Left renal pelvis (tissue), 4 donors: Measurements from ENCODE around the gene BAIAP3. TPM values are rescaled to one million over a fixed set of nuclear protein-coding genes. Genes with fewer than 3 reads are reported as not detected.

Experiments
- DNase-seq, 4 donors: peaks; one replicate each; pipeline ENCODE4 v3.0.0-alpha.2; 2013; ENCODE audit warnings: low read depth in 4 of 4, low spot score in 3 of 4
- polyA plus RNA-seq, 4 donors: library from polyadenylated mRNA; unstranded; fragments of 120-200 nt; gene quantifications; one replicate each; pipeline ENCODE4 v1.2.1, GENCODE V29; 2013; ENCODE audit not compliant: insufficient read length in 4 of 4

BAIAP3 gene
- polyA plus RNA-seq, 4 donors = 0.91 to 8.0 (median 4.6) TPM

- DNase-seq = no peak
These were observed 35.0 kb upstream of the BAIAP3 start for GRCh38 chr16:1298406-1298805.

- no peak for DNase-seq
These were observed 34.2 kb upstream of the BAIAP3 start for GRCh38 chr16:1299012-1299867.

DNA sequence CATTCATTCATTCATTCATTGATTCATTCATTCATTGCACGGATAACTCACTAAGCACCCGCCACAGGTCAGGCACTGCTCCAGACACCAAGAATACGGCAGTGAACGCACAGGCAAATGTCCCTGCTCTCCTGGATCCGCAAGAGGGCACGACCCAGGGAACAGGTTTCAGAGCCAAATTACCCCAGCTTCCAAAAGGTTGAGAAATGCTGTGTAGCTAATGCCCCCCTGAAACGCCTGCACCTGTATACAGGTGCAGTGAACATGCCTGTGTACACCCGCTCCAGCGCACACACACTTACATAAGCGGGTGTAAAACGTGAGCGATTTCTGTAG, 33.6 kb upstream of the BAIAP3 start:
- DNase-seq = no peak

- no peak for DNase-seq
These were observed 32.6 kb upstream of the BAIAP3 start for GRCh38 chr16:1300664-1301476.

- DNase-seq = no peak
These were observed 31.9 kb upstream of the BAIAP3 start for GRCh38 chr16:1301562-1301961.

- DNase-seq = no peak
These were observed 27.6 kb upstream of the BAIAP3 start for GRCh38 chr16:1305823-1306222.

- DNase-seq = no peak
These were observed 27.1 kb upstream of the BAIAP3 start for GRCh38 chr16:1306334-1306733.

- DNase-seq = no peak
These were observed 25.1 kb upstream of the BAIAP3 start for GRCh38 chr16:1308036-1308976.

- DNase-seq = peak; percentile 99
These were observed 24.2 kb upstream of the BAIAP3 start, which contains the start of gene UBE2I for GRCh38 chr16:1308977-1309885. Gene UBE2I (plus strand): TSS chr16:1309636. CDS start chr16:1314031, 4,395 bp downstream.

DNA sequence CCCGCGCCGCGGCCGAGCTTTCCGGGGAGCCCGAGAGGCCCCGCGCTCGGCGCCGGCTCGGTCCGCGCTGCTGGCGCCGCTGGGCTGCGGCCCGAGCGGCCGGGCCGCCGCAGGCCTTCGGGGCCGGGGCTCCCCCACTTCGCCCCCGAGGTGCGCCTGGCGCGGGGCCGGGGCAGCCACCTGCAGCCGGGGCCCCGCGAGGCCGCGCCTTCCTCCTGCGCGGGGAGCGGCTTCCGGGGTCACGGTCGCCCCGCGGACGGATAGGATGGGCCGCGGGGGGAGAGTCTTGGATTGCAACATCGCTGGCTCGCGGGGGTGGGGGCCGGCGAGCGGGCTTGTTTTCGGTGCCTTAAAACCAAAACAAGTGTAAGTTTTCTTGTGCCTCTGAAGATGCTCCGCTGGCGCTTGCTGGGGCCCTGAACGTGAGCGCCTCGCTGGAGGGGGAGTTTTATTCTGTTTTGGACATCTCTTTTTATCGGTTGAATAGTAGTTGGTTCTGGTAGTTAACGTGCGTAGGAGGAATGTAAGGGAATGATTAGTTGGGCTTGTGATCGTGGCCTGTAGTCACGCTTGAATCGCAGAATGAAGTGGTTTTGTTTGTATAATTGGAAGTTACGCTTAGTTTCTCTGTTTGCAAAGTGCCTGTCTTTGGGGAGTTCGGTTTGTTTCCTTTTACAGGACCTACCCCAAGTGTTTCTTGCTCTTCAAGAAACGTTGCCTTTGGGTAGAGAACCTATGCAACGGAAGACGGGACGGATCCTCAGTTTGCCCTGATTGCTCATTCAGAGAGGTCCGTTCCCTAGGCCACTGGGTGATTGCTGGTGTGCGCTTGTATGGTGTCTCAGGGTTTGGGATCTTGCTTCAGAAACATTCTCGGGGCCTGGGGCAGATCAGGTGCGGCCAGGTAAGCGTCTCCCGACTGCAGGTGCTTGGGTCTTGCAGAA, 23.3 kb upstream of the BAIAP3 start:
- no peak for DNase-seq

DNA sequence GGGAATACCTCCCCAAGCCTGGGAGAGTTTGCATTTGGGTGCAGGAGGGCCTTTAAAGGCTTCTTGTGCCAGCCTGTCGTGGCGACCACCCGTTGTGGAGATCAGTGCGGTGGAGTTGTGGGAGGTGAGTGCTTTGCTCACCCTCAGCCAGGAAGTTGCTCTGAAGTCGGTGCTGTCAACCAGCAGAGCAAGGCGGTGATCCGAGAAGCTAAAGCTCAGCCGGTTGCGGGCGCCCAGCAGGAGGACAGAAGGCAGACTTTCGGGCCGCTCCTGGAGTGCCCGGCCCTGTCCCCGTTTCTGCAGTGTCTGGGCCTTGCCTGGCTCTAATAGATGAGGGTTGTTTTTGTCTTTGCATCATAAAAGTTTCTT, 22.6 kb upstream of the BAIAP3 start:
- no peak for DNase-seq

DNA sequence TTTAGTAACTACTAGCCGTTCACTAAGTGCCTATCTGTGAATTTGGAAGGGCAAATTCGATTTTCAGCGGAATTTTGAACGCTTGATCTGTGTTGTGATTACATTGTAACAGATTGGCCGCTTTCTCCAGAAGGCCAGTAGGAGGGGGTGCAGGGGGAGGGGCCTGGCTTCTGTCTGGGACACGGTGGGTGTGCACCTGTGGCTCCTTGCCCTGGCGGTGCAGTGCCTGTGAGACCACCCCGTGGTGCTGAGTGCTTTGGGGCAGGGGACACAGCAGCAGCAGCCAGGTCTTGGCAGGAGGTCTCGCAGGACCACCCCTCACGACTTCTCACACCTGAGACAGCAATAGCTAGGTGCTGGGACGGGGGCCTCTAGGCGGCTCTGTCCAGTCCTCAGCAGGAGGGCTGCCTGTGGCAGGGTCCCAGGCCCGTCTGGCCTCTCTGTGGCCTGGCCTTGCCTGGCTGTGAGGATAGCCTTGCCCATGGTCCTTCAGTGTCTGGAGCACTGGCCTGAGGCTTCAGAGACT, 22.2 kb upstream of the BAIAP3 start:
- no peak for DNase-seq

DNA sequence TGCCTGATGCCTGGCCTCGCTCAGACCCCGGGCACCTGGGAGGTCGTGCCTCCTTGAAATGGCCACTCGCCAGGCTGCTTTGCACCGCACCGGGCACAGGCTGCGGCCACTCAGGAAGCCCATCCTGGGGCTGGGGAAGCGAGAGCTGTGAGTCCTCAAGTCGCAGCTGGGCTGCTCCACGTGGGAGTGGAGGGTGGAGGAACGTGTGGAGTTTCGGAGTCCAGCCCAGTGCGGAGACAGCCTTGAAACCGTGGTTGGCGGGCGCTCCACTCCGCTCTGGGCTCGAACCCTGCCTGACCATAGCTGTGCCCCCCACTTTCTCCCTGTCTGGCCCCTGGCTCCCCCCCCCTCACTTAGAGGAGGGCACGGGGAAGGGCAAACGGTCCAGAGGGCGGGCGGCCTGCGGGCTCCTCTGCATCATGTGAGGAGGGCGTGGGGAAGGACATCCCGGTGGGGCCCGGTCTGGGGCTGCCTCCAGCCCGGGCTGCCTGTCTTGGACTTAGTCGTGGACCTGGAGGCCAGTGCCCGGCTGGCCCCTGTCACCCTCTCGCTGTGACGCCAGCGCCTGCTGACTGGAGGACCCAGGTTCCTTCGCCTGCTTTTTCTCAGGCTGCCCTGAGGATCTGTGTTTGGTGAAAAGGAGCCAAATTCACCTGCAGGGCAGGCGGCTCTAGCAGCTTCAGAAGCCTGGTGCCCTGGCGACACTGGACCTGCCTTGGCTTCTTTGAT, 21.5 kb upstream of the BAIAP3 start:
- DNase-seq = no peak

GRCh38 chr16:1312467-1312816, 21.0 kb upstream of the BAIAP3 start:
- DNase-seq = no peak

- no peak for DNase-seq
These were observed 20.5 kb upstream of the BAIAP3 start for GRCh38 chr16:1312903-1313302.

- DNase-seq = no peak
These were observed 19.6 kb upstream of the BAIAP3 start for GRCh38 chr16:1313721-1314369.

DNA sequence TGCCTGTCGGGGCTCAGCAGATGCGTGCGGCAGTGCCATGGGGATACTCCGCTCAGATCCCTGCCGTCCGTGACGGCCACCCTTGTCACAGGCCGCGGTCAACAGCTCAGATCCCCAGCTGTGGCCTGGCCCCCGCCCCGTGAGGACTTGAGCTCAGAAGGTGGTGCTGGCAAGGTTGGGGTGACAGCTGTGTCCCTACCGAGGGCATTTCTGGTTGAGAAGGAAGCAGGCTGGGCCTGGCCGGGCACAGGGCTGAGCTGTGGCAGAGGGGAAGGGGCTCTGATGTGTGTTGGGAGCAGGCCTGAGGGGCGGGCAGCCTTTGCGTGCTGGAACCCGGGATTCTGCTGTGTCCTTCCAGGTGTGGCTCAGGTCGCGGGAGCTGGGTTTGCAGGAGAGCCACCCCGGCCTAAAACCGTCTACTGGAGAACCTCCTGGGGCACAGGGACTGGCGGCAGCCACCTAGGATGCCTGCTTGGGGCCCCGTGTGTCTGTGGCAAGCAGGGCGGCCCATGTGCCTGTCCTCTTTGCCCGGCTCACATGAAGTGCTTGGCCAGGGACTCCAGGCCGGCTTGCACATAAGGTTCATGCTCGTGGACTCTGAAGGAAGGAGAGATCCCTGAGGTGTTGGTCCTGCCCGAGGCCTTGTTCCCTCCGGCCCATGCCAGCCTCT, 18.9 kb upstream of the BAIAP3 start:
- DNase-seq = no peak
